K562 treated with DMSO at 1 percent for 48 hours (cell line): ENCODE measurements around the gene PRDM12. TPM values are rescaled to one million over a fixed set of nuclear protein-coding genes. Genes with fewer than 3 reads are reported as not detected.

ENCODE experiments used
- total RNA-seq: library from RNA; unstranded; fragments of 300-600 nt; gene quantifications from 2 replicates; pipeline ENCODE4 v1.2.3, GENCODE V29; 2022; ENCODE audit warnings: low replicate concordance; ENCODE audit errors: extremely low read depth

The PRDM12 gene
- not detected in 2 replicates for total RNA-seq

GRCh38 chr9:130664251-130665028 is at the start of gene PRDM12:
Gene PRDM12, plus strand, starts transcription at chr9:130664594. Its CDS starts 60 bp downstream, at chr9:130664654.

GRCh38 chr9:130693426-130694191 is 29.2 kb downstream of the PRDM12 start, which contains the start of gene EXOSC2:
Gene EXOSC2, plus strand, starts transcription at chr9:130693780. Its CDS starts 12 bp downstream, at chr9:130693792.

Other genes with a start within 250 kb of the PRDM12 start
- gene ASS1, start 219.6 kb upstream of the PRDM12 start, total RNA-seq = not detected in 2 replicates
- not detected in 2 replicates for gene FUBP3, start 85.0 kb upstream of the PRDM12 start, total RNA-seq
- gene EXOSC2, start 29.2 kb downstream of the PRDM12 start, total RNA-seq = not detected in 2 replicates
- gene ABL1, start 170.7 kb downstream of the PRDM12 start, total RNA-seq = not detected in 2 replicates
- gene QRFP, start 232.2 kb downstream of the PRDM12 start, total RNA-seq = not detected in 2 replicates